Trophoblast cell (in vitro differentiated cells and primary cell): ENCODE measurements around the gene DNAJC12.

ENCODE experiments used
- DNase-seq, 2 donors: peaks; one replicate each; pipeline ENCODE4 v3.0.0-alpha.2; 2016
- H2AFZ ChIP-seq: 2 replicates; pipeline ENCODE4 v1.6.1; 2013; ENCODE audit warnings: low read length, moderate library complexity, mild to moderate bottlenecking; ENCODE audit not compliant: insufficient read depth, poor library complexity
- H2AK5ac ChIP-seq: 2 replicates; pipeline ENCODE4 v1.6.1; 2013; ENCODE audit warnings: mild to moderate bottlenecking, low read length
- H2BK120ac ChIP-seq: 2 replicates; pipeline ENCODE4 v1.6.1; 2013; ENCODE audit warnings: low read length, mild to moderate bottlenecking, moderate library complexity; ENCODE audit not compliant: insufficient read depth, poor library complexity
- H2BK12ac ChIP-seq: 2 replicates; pipeline ENCODE4 v1.6.1; 2013; ENCODE audit warnings: mild to moderate bottlenecking, low read length, moderate library complexity
- H2BK5ac ChIP-seq: 2 replicates; pipeline ENCODE4 v1.6.1; 2013; ENCODE audit warnings: low read length, low read depth, moderate library complexity, mild to moderate bottlenecking; ENCODE audit not compliant: poor library complexity
- H3K14ac ChIP-seq: 2 replicates; pipeline ENCODE4 v1.6.1; 2013; ENCODE audit warnings: mild to moderate bottlenecking, low read length
- H3K18ac ChIP-seq: 2 replicates; pipeline ENCODE4 v1.6.1; 2013; ENCODE audit warnings: mild to moderate bottlenecking, low read length
- H3K23ac ChIP-seq: 2 replicates; pipeline ENCODE4 v1.6.1; 2013; ENCODE audit warnings: low read length
- H3K27ac ChIP-seq: 2 replicates; pipeline ENCODE4 v1.5.1; 2013; ENCODE audit warnings: low read depth, mild to moderate bottlenecking, inconsistent platforms, low read length, moderate library complexity
- H3K27me3 ChIP-seq: 2 replicates; pipeline ENCODE4 v1.6.1; 2013; ENCODE audit warnings: inconsistent platforms, mild to moderate bottlenecking, low read length, moderate library complexity; ENCODE audit not compliant: insufficient read depth
- H3K36me3 ChIP-seq, 2 experiments: 1 replicate in 1 of 2; 2 replicates in 1 of 2; pipeline ENCODE4 v1.6.1; 2013; ENCODE audit warnings: low read length in 2 of 2, mild to moderate bottlenecking in 2 of 2, moderate library complexity in 1 of 2; ENCODE audit not compliant: insufficient read depth in 2 of 2, control insufficient read depth in 1 of 2
- H3K4ac ChIP-seq: 2 replicates; pipeline ENCODE4 v1.6.1; 2013; ENCODE audit warnings: low read depth, mild to moderate bottlenecking, low read length, moderate library complexity
- H3K4me1 ChIP-seq, 2 experiments: 1 replicate in 1 of 2; 2 replicates in 1 of 2; pipeline ENCODE4 v1.6.1; 2013; ENCODE audit warnings: low read length in 2 of 2, mild to moderate bottlenecking in 2 of 2, moderate library complexity in 1 of 2; ENCODE audit not compliant: insufficient read depth in 2 of 2, control insufficient read depth in 1 of 2
- H3K4me2 ChIP-seq: 2 replicates; pipeline ENCODE4 v1.6.1; 2013; ENCODE audit warnings: inconsistent platforms, mild to moderate bottlenecking, low read length, moderate library complexity
- H3K4me3 ChIP-seq: 2 replicates; pipeline ENCODE4 v1.5.1; 2013; ENCODE audit warnings: mild to moderate bottlenecking, low read depth, low read length, inconsistent platforms
- H3K79me1 ChIP-seq: one replicate; pipeline ENCODE4 v1.6.1; 2013; ENCODE audit warnings: low read length
- H3K79me2 ChIP-seq: 2 replicates; pipeline ENCODE4 v1.6.1; 2013; ENCODE audit warnings: low read length, mild to moderate bottlenecking; ENCODE audit not compliant: control insufficient read depth, insufficient read depth, poor library complexity
- H3K9ac ChIP-seq: 2 replicates; pipeline ENCODE4 v1.6.1; 2013; ENCODE audit warnings: mild to moderate bottlenecking, low read length
- H3K9me3 ChIP-seq: 2 replicates; pipeline ENCODE4 v1.6.1; 2013; ENCODE audit warnings: low read depth, mild to moderate bottlenecking, control low read depth, inconsistent platforms, low read length; ENCODE audit not compliant: insufficient read depth
- H4K12ac ChIP-seq: 2 replicates; pipeline ENCODE4 v1.6.1; 2013; ENCODE audit warnings: low read depth, mild to moderate bottlenecking, low read length, moderate library complexity
- H4K8ac ChIP-seq: 2 replicates; pipeline ENCODE4 v1.6.1; 2013; ENCODE audit warnings: low read depth, mild to moderate bottlenecking, low read length, moderate library complexity
- H4K91ac ChIP-seq: one replicate; pipeline ENCODE4 v1.6.1; 2013; ENCODE audit warnings: low read depth, mild to moderate bottlenecking, low read length, moderate library complexity
- WGBS: extraction: QIAGEN DNeasy Blood & Tissue Kit; methylation state at CpG from one replicate; pipeline ENCODE4 v1.1.7; 2013; ENCODE audit warnings: missing lambda C conversion rate; ENCODE audit not compliant: insufficient read length, insufficient coverage; ENCODE audit errors: extremely low coverage; 5-methylcytosine and 5-hydroxymethylcytosine counted together

Gene DNAJC12

GRCh38 chr10:67849331-67850011 is 11.5 kb upstream of the DNAJC12 start:
- peaks cover 5% of the 10 kb centered on the region for H3K79me1 ChIP-seq
- H2BK5ac ChIP-seq, result peak overlapping the region; percentile 72
- H3K27me3 ChIP-seq, result no peaks in the 10 kb centered on the region
- peak overlapping the region; percentile 98 for H4K8ac ChIP-seq
- peak overlapping the region; percentile 78 for H3K4me3 ChIP-seq
- peak overlapping the region; percentile 50 for H3K14ac ChIP-seq
- peak overlapping the region; percentile 82 for H2AFZ ChIP-seq
- H4K91ac ChIP-seq, result peak overlapping the region; percentile 71
- peak overlapping the region; percentile 37 for H3K18ac ChIP-seq
- peak; percentile 83 to 92 for DNase-seq
- peak overlapping the region; percentile 36 for H2BK120ac ChIP-seq
- no peak overlapping the region for H3K23ac ChIP-seq
- H2AK5ac ChIP-seq, result no peak overlapping the region
- WGBS, result no CpG with 5 or more reads among the region's 36 CpGs
- H3K9ac ChIP-seq, result peak overlapping the region; percentile 92
- peaks cover 0 to 5% of the 10 kb centered on the region in 2 experiments for H3K4me1 ChIP-seq
- peak overlapping the region; percentile 36 for H3K27ac ChIP-seq
- H3K4ac ChIP-seq, result peak overlapping the region; percentile 42
- no peaks in the 10 kb centered on the region for H3K36me3 ChIP-seq
- H4K12ac ChIP-seq, result peak overlapping the region; percentile 96
- peaks cover 4% of the 10 kb centered on the region for H3K79me2 ChIP-seq
- no peak overlapping the region for H2BK12ac ChIP-seq
- H3K9me3 ChIP-seq, result no peaks in the 10 kb centered on the region
- H3K4me2 ChIP-seq, result peak overlapping the region; percentile 93

DNA sequence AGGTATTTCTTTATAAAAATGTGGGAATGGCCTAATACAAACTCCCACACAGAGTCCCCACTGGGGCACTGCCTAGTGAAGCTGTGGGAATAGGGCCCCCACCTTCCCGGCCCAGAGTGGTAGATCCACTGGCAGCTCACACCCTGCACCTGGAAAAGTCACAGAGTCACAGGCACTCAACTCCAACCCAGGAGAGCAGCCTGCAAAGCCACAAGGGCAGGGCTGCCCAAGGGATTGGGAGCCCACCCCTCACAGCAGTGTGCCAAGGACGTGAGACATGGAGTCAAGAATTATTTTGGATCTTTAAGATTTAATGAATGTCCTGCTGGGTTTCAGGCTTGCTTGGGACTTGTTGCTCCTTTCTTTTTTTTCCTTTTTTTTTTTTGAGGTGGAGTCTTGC is 5.3 kb upstream of the DNAJC12 start:
- Histone ChIP-seq H3K79me2 (no peaks in the 10 kb centered on the region), H2BK120ac (no peak overlapping the region), H3K18ac (no peak overlapping the region), H3K9me3 (peaks cover 2% of the 10 kb centered on the region), H3K4me3 (no peak overlapping the region), H3K27ac (no peak overlapping the region), H4K91ac (no peak overlapping the region), H3K36me3 (no peaks in the 10 kb centered on the region), H3K79me1 (no peaks in the 10 kb centered on the region), H4K8ac (no peak overlapping the region), H3K23ac (no peak overlapping the region), H2AK5ac (no peak overlapping the region), H3K27me3 (no peaks in the 10 kb centered on the region), H2BK5ac (no peak overlapping the region), H4K12ac (no peak overlapping the region), H3K4me1 (no peaks in the 10 kb centered on the region), H3K14ac (no peak overlapping the region), H2BK12ac (no peak overlapping the region), H3K4me2 (no peak overlapping the region), H2AFZ (no peak overlapping the region), H3K4ac (no peak overlapping the region), H3K9ac (no peak overlapping the region)
- no peak for DNase-seq
- no CpG with 5 or more reads among the region's 2 CpGs for WGBS

GRCh38 chr10:67841737-67842136 is 3.7 kb upstream of the DNAJC12 start:
- Histone ChIP-seq H3K27ac (no peak overlapping the region), H3K18ac (no peak overlapping the region), H3K4ac (no peak overlapping the region)

GRCh38 chr10:67839951-67840350 is 2.0 kb upstream of the DNAJC12 start:
- Histone ChIP-seq H3K36me3 (no peaks in the 10 kb centered on the region), H4K12ac (no peak overlapping the region), H3K27ac (no peak overlapping the region), H3K79me2 (no peaks in the 10 kb centered on the region), H2BK12ac (no peak overlapping the region), H3K4me3 (no peak overlapping the region), H3K79me1 (no peaks in the 10 kb centered on the region), H3K14ac (no peak overlapping the region), H3K27me3 (no peaks in the 10 kb centered on the region), H3K4ac (no peak overlapping the region), H3K4me1 (no peaks in the 10 kb centered on the region), H3K9me3 (peaks cover 2% of the 10 kb centered on the region), H2AFZ (no peak overlapping the region), H2BK5ac (no peak overlapping the region), H2AK5ac (no peak overlapping the region), H4K91ac (no peak overlapping the region), H3K18ac (no peak overlapping the region), H2BK120ac (no peak overlapping the region), H4K8ac (no peak overlapping the region), H3K23ac (no peak overlapping the region), H3K4me2 (no peak overlapping the region), H3K9ac (no peak overlapping the region)
- no CpG with 5 or more reads among the region's 3 CpGs for WGBS
- no peak for DNase-seq

More at GRCh38 chr10:67841737-67842136, 3.7 kb upstream of the DNAJC12 start:
- no peak overlapping the region for H3K14ac ChIP-seq
- no peak overlapping the region for H3K4me3 ChIP-seq
- no peaks in the 10 kb centered on the region for H3K36me3 ChIP-seq
- H3K23ac ChIP-seq, result no peak overlapping the region
- no peak overlapping the region for H3K4me2 ChIP-seq
- H2AK5ac ChIP-seq, result no peak overlapping the region
- no peak overlapping the region for H3K9ac ChIP-seq
- no peak overlapping the region for H4K91ac ChIP-seq
- no peaks in the 10 kb centered on the region for H3K27me3 ChIP-seq
- H2BK5ac ChIP-seq, result no peak overlapping the region
- H4K12ac ChIP-seq, result no peak overlapping the region
- no peak overlapping the region for H4K8ac ChIP-seq
- H2BK120ac ChIP-seq, result no peak overlapping the region
- no peak overlapping the region for H2BK12ac ChIP-seq
- no peaks in the 10 kb centered on the region for H3K79me1 ChIP-seq
- peaks cover 2% of the 10 kb centered on the region for H3K9me3 ChIP-seq
- no peak for DNase-seq
- H2AFZ ChIP-seq, result no peak overlapping the region
- H3K4me1 ChIP-seq, result no peaks in the 10 kb centered on the region
- no peaks in the 10 kb centered on the region for H3K79me2 ChIP-seq
